ENCODE measurements around the gene THADA.
A peak's percentile ranks its signal among the peaks of the same experiment; 100 is the strongest.

- TF ChIP-seq CTCF (IDR thresholded peaks at IDR 0.05; ENCODE audit: insufficient read depth, low read length) (peak; percentile 44), SPI1 (IDR thresholded peaks at IDR 0.05; ENCODE audit: borderline replicate concordance, low read depth) (no peak), GABPA (IDR thresholded peaks at IDR 0.05; ENCODE audit: low read depth) (no peak)
Measured at GRCh38 chr2:43605079-43605655, 9.3 kb upstream of the THADA start.

All from HL-60 (cell line).